Ascending aorta (tissue), 2 donors: ENCODE data around the gene FAIM2. TPM values are rescaled to one million over a fixed set of nuclear protein-coding genes. Genes with fewer than 3 reads are reported as not detected.
"Not testable (repeated sequence)": the region's sequence is repeated elsewhere in the genome, so short reads cannot be mapped to it uniquely, and the experiment has no call there.

Experiments
- DNase-seq, 2 donors: peaks; one replicate each; pipeline ENCODE4 v3.0.0-alpha.2; 2019; ENCODE audit warnings: low spot score in 2 of 2
- H3K27ac ChIP-seq, 2 donors: fragments of 200-600 bp; sonication (generic); one replicate each; pipeline ENCODE4 v1.5.1; 2016 to 2017; ENCODE audit warnings: mild to moderate bottlenecking in 1 of 2
- H3K27me3 ChIP-seq: fragments of 200-600 bp; sonication (generic); one replicate; pipeline ENCODE4 v1.5.1; 2017
- H3K36me3 ChIP-seq, 2 donors: fragments of 200-600 bp; sonication (generic); one replicate each; pipeline ENCODE4 v1.5.1; 2016
- H3K4me1 ChIP-seq, 2 donors: fragments of 200-600 bp; sonication (generic); one replicate each; pipeline ENCODE4 v1.5.1; 2016 to 2017; ENCODE audit warnings: mild to moderate bottlenecking in 1 of 2
- H3K4me3 ChIP-seq, 2 donors: fragments of 200-600 bp; sonication (generic); one replicate each; pipeline ENCODE4 v1.5.1; 2016 to 2017; ENCODE audit warnings: mild to moderate bottlenecking in 1 of 2
- H3K9me3 ChIP-seq, 2 donors: fragments of 200-600 bp; sonication (generic); one replicate each; pipeline ENCODE4 v1.5.1; 2016
- intact Hi-C: fragments of 100-400 bp; cut with DNase I; formaldehyde crosslinking; loops from one replicate; pipeline ENCODE4 v1.15.1; 2023
- total RNA-seq: library from RNA; depleted of rRNA; stranded (reverse); fragments of >200 nt; gene quantifications from one replicate; pipeline ENCODE4 v1.1.0, GENCODE V29; 2016
- TF ChIP-seq, protein P1 (sequence below), 3 experiments: fragments of 200-600 bp in 2 of 3; fragments of 450-650 bp in 1 of 3; sonication (generic) in 2 of 3; IDR thresholded peaks; one replicate each; pipeline ENCODE4 v1.5.1; 2016 to 2019; ENCODE audit warnings: antibody characterized with exemption in 3 of 3, mild to moderate bottlenecking in 1 of 3, moderate library complexity in 1 of 3

Gene FAIM2
- total RNA-seq, 1 donor from 2014 or later: 0.75 TPM

- no peaks in the 10 kb centered on the region for H3K9me3 ChIP-seq
- H3K36me3 ChIP-seq: no peaks in the 10 kb centered on the region
- TF ChIP-seq, protein P1, sequence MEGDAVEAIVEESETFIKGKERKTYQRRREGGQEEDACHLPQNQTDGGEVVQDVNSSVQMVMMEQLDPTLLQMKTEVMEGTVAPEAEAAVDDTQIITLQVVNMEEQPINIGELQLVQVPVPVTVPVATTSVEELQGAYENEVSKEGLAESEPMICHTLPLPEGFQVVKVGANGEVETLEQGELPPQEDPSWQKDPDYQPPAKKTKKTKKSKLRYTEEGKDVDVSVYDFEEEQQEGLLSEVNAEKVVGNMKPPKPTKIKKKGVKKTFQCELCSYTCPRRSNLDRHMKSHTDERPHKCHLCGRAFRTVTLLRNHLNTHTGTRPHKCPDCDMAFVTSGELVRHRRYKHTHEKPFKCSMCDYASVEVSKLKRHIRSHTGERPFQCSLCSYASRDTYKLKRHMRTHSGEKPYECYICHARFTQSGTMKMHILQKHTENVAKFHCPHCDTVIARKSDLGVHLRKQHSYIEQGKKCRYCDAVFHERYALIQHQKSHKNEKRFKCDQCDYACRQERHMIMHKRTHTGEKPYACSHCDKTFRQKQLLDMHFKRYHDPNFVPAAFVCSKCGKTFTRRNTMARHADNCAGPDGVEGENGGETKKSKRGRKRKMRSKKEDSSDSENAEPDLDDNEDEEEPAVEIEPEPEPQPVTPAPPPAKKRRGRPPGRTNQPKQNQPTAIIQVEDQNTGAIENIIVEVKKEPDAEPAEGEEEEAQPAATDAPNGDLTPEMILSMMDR (IDR thresholded peaks at IDR 0.05): no peak
- peaks cover 0 to 9% of the 10 kb centered on the region in 2 donors for H3K4me1 ChIP-seq
- peak in 1 of 2 donors; percentile 47 for DNase-seq
- no peaks in the 10 kb centered on the region for H3K27me3 ChIP-seq
- no peak overlapping the region for H3K4me3 ChIP-seq
- no peak overlapping the region for H3K27ac ChIP-seq
- intact Hi-C loops: no loop called here
Measured at GRCh38 chr12:49872381-49872780, 31.3 kb downstream of the FAIM2 start.

DNA sequence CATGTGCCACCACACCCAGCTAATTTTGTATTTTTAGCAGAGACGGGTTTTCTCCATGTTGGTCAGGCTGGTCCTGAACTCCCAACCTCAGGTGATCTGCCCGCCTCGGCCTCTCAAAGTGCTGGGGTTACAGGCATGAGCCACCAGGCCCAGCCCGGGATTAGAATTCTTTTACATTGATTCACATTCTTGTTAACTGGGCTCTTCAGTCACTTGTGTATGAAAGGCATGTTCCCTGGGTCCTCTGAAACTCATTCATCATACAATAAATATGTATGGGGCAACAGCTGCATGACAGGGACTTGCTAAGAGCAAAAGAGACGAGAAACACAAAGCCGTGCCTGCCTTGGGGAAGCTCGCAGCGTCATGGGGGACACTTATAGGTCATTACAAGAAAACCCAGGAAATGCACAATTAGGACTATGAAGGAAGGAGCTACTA is 31.9 kb downstream of the FAIM2 start:
- H3K27me3 ChIP-seq, H3K36me3 ChIP-seq, H3K4me3 ChIP-seq, H3K9me3 ChIP-seq, intact Hi-C loops, H3K4me1 ChIP-seq, H3K27ac ChIP-seq: not testable (repeated sequence)
- peak in 1 of 2 donors; percentile 37 for DNase-seq

- intact Hi-C loops: no loop called here
- peaks cover 0 to 9% of the 10 kb centered on the region in 2 donors for H3K4me1 ChIP-seq
- no peaks in the 10 kb centered on the region for H3K9me3 ChIP-seq
- no peak overlapping the region for H3K27ac ChIP-seq
- H3K36me3 ChIP-seq: no peaks in the 10 kb centered on the region
- TF ChIP-seq, protein P1 (IDR thresholded peaks at IDR 0.05): no peak
- no peaks in the 10 kb centered on the region for H3K27me3 ChIP-seq
- H3K4me3 ChIP-seq: no peak overlapping the region
- DNase-seq: peak in 1 of 2 donors; percentile 34
Measured at GRCh38 chr12:49871263-49871561, 32.5 kb downstream of the FAIM2 start.

- Histone ChIP-seq H3K27ac (no peak overlapping the region), H3K4me3 (no peak overlapping the region), H3K4me1 (peaks cover 0 to 9% of the 10 kb centered on the region in 2 donors), H3K27me3 (no peaks in the 10 kb centered on the region), H3K36me3 (no peaks in the 10 kb centered on the region), H3K9me3 (no peaks in the 10 kb centered on the region)
- intact Hi-C loops: no loop called here
- DNase-seq: peak in 1 of 2 donors; percentile 47
- TF ChIP-seq, protein P1 (IDR thresholded peaks at IDR 0.05): no peak
Measured at GRCh38 chr12:49870501-49871262, 33.0 kb downstream of the FAIM2 start.

DNA sequence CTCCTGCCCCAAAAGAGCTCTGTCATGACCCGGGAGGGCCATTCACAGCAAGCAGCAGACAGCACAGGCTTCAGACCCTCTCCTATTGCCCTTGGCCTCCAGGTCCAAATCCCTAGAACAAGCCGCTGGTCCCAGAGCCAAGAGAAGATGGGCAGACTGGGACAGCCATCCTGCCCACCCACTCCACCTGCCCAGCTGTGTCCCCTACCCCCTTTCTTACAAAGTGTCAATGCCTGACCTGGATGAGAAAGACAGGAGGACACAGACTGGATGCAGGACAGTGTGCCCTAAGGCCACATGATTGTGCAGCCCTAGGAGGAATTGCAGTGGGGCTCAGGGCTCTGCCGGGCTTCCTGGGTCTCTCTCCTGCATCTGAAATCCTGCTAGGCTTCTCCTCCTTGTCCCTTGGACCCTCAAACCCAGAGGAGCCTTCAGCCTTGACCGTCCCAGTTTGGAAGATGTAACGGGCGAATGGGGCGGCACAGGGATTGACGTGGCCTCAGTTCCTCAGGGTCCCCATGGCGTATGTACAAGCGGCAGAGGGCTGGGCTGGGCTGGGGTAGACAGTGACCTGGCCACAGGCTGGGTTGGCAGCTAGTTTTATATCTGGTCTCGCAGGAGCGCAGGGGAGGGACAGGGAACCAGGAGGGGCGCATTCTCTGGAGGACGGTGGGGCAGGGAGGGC is 33.7 kb downstream of the FAIM2 start:
- no peaks in the 10 kb centered on the region for H3K36me3 ChIP-seq
- no peaks in the 10 kb centered on the region for H3K9me3 ChIP-seq
- H3K27me3 ChIP-seq: no peaks in the 10 kb centered on the region
- H3K4me1 ChIP-seq: peaks cover 0 to 9% of the 10 kb centered on the region in 2 donors
- TF ChIP-seq, protein P1 (IDR thresholded peaks at IDR 0.05): no peak
- intact Hi-C loops: loop anchor here (5.0 kb wide), 2 partner anchors 77 to 187 kb away; partner anchors contain the start of gene ASIC1
- peak overlapping the region; percentile 42 to 47 for H3K27ac ChIP-seq
- peak in 1 of 2 donors; percentile 56 for DNase-seq
- H3K4me3 ChIP-seq: no peak overlapping the region
